HCT116 (cell line): Measurements from ENCODE around the gene CFHR5. TPM values are rescaled to one million over a fixed set of nuclear protein-coding genes. Genes with fewer than 3 reads are reported as not detected.

ENCODE experiments used
- ATAC-seq: fragments of 200-7000 bp; cut with Tn5 transposase; 2 replicates; pipeline ENCODE4 v1.9.1; 2020; ENCODE audit warnings: mild to moderate bottlenecking, moderate library complexity
- BruUV-seq: library from RNA; stranded (reverse); fragments of 400-500 nt; replicated peaks from 2 replicates; lab custom pipeline; 2021; lab: Mats Ljungman, UMichigan
- CTCF ChIA-PET: fragments of 300-600 bp; sonication (Branson Sonifier 250); formaldehyde crosslinking; loops from one replicate; lab custom pipeline; 2021; ENCODE audit warnings: antibody characterized with exemption; lab: Charles Lee
- POLR2A ChIA-PET: fragments of 300-600, 350-600 bp; sonication (Branson Sonifier 250); formaldehyde crosslinking; loops from one replicate; lab custom pipeline; 2021; ENCODE audit warnings: antibody characterized with exemption; lab: Charles Lee
- RAD21 ChIA-PET, 2 experiments: fragments of 300-600 bp; sonication (Branson Sonifier 250); formaldehyde crosslinking; loops; one replicate each; lab custom pipeline; 2023; ENCODE audit warnings: low total read pairs in 2 of 2; ENCODE audit not compliant: uncharacterized antibody in 2 of 2, unreplicated experiment in 2 of 2, low non-redundant PET in 1 of 2; lab: Charles Lee
- DNase-seq: peaks from one replicate; pipeline ENCODE4 v3.0.0-alpha.2; 2010; ENCODE audit warnings: low read depth, low spot score
- H2AFZ ChIP-seq: fragments of 200-600 bp; shearing (Covaris generic), sonication (generic); 2 replicates; pipeline ENCODE4 v1.6.1; 2017; ENCODE audit warnings: low read depth, mixed run types, mixed read lengths, antibody characterized with exemption, low read length; ENCODE audit not compliant: poor library complexity, severe bottlenecking
- H3K27ac ChIP-seq: 2 replicates; pipeline ENCODE4 v1.5.1; 2012; ENCODE audit warnings: low read depth, low read length
- H3K27me3 ChIP-seq: fragments of 200-600 bp; sonication (generic); 2 replicates; pipeline ENCODE4 v1.6.1; 2016; ENCODE audit warnings: mixed run types, low read length, mixed read lengths; ENCODE audit not compliant: insufficient read depth
- H3K36me3 ChIP-seq, 2 experiments: fragments of 200-500 bp in 1 of 2; fragments of 200-600 bp in 1 of 2; sonication (Bioruptor generic) in 1 of 2; sonication (generic) in 1 of 2; 2 replicates each; pipeline versions ENCODE4 v1.5.1 to v1.6.1; 2014 to 2016; ENCODE audit warnings: low read length in 2 of 2, inconsistent platforms in 1 of 2, mixed read lengths in 1 of 2, mixed run types in 1 of 2; ENCODE audit not compliant: insufficient read depth in 2 of 2, control insufficient read depth in 1 of 2
- H3K4me1 ChIP-seq, 2 experiments: fragments of 200-600 bp in 1 of 2; sonication (generic) in 1 of 2; 2 replicates each; pipeline versions ENCODE4 v1.5.1 to v1.6.1; 2012 to 2017; ENCODE audit warnings: low read length in 2 of 2, inconsistent platforms in 1 of 2, mild to moderate bottlenecking in 1 of 2, mixed read lengths in 1 of 2, mixed run types in 1 of 2, moderate library complexity in 1 of 2; ENCODE audit not compliant: insufficient read depth in 2 of 2, control insufficient read depth in 1 of 2
- H3K4me2 ChIP-seq: fragments of 200-600 bp; sonication (generic); 2 replicates; pipeline ENCODE4 v1.6.1; 2017; ENCODE audit warnings: mixed run types, low read length, mixed read lengths
- H3K4me3 ChIP-seq, 2 experiments: fragments of 200-600 bp in 1 of 2; sonication (generic) in 1 of 2; replicated peaks in 1 of 2; 2 replicates each; pipeline ENCODE4 v1.5.1; 2011 to 2016; ENCODE audit warnings: low read length in 2 of 2, control low read depth in 1 of 2, low read depth in 1 of 2, mild to moderate bottlenecking in 1 of 2, mixed read lengths in 1 of 2, mixed run types in 1 of 2
- H3K79me2 ChIP-seq: fragments of 200-600 bp; sonication (generic); 2 replicates; pipeline ENCODE4 v1.6.1; 2017; ENCODE audit warnings: mild to moderate bottlenecking, mixed run types, low read length, moderate library complexity, mixed read lengths; ENCODE audit not compliant: insufficient read depth
- H3K9ac ChIP-seq: fragments of 200-600 bp; sonication (generic); 2 replicates; pipeline ENCODE4 v1.6.1; 2016; ENCODE audit warnings: low read length, mixed read lengths
- H3K9me2 ChIP-seq: fragments of 200-600 bp; sonication (generic), shearing (Covaris generic); 2 replicates; pipeline ENCODE4 v1.6.1; 2017; ENCODE audit warnings: mixed run types, mild to moderate bottlenecking, moderate library complexity; ENCODE audit not compliant: insufficient read depth
- H3K9me3 ChIP-seq, 2 experiments: fragments of 200-500 bp in 1 of 2; fragments of 200-600 bp in 1 of 2; sonication (Bioruptor generic) in 1 of 2; sonication (generic) in 1 of 2; 2 replicates each; pipeline ENCODE4 v1.6.1; 2014 to 2017; ENCODE audit warnings: low read length in 2 of 2, mixed read lengths in 2 of 2, inconsistent platforms in 1 of 2, low read depth in 1 of 2, mild to moderate bottlenecking in 1 of 2, mixed run types in 1 of 2, moderate library complexity in 1 of 2; ENCODE audit not compliant: control insufficient read depth in 1 of 2, insufficient read depth in 1 of 2
- H4K20me1 ChIP-seq: fragments of 200-600 bp; sonication (generic), shearing (Covaris generic); 2 replicates; pipeline ENCODE4 v1.6.1; 2017; ENCODE audit warnings: mixed run types, mild to moderate bottlenecking, moderate library complexity; ENCODE audit not compliant: insufficient read depth
- CEBPB ChIP-seq: IDR thresholded peaks from 2 replicates; pipeline ENCODE4 v1.6.1; 2012; ENCODE audit warnings: low read depth
- ELF1 ChIP-seq: IDR thresholded peaks from 2 replicates; pipeline ENCODE4 v1.6.1; 2012; ENCODE audit warnings: low read depth, borderline replicate concordance
- EZH2 ChIP-seq: fragments of 200-600 bp; sonication (generic); IDR thresholded peaks from 2 replicates; pipeline ENCODE4 v1.6.1; 2017; ENCODE audit warnings: antibody characterized with exemption, mixed run types
- EZH2phosphoT487 ChIP-seq: fragments of 200-600 bp; IDR thresholded peaks from 2 replicates; pipeline ENCODE4 v1.6.1; 2018; ENCODE audit warnings: antibody characterized with exemption, borderline replicate concordance
- FOSL1 ChIP-seq: IDR thresholded peaks from 2 replicates; pipeline ENCODE4 v1.6.1; 2012; ENCODE audit warnings: low read depth
- JUND ChIP-seq: IDR thresholded peaks from 2 replicates; pipeline ENCODE4 v1.6.1; 2012
- RAD21 ChIP-seq: IDR thresholded peaks from 2 replicates; pipeline ENCODE4 v1.6.1; 2012; ENCODE audit warnings: low read depth, mild to moderate bottlenecking
- SIN3A ChIP-seq: IDR thresholded peaks from 2 replicates; pipeline ENCODE4 v1.6.1; 2012; ENCODE audit warnings: low read depth
- YY1 ChIP-seq: IDR thresholded peaks from 2 replicates; pipeline ENCODE4 v1.6.1; 2011; ENCODE audit warnings: low read length, low read depth, moderate library complexity, mild to moderate bottlenecking; ENCODE audit not compliant: insufficient replicate concordance; ENCODE audit errors: extremely low read depth
- intact Hi-C: fragments of 100-400 bp; cut with micrococcal nuclease; formaldehyde crosslinking; loops from 2 replicates; pipeline ENCODE4 v1.10.0; 2022
- total RNA-seq: library from RNA; stranded (reverse); gene quantifications from one replicate; pipeline ENCODE4 v1.2.1, GENCODE V29; 2021; ENCODE audit not compliant: unreplicated experiment

CFHR5 gene
- total RNA-seq, 1 experiment from 2014 or later = not detected

GRCh38 chr1:197027359-197027758 is 50.0 kb downstream of the CFHR5 start:
- Histone ChIP-seq H3K9me3 (no peaks in the 10 kb centered on the region), H3K79me2 (no peaks in the 10 kb centered on the region), H2AFZ (peak overlapping the region; percentile 29), H4K20me1 (no peaks in the 10 kb centered on the region), H3K9ac (no peak overlapping the region), H3K27me3 (no peaks in the 10 kb centered on the region), H3K4me1 (peaks cover 3 to 7% of the 10 kb centered on the region in 2 experiments; a peak in 2 of 4 replicates), H3K4me2 (peak overlapping the region; percentile 52), H3K36me3 (no peaks in the 10 kb centered on the region), H3K27ac (no peak overlapping the region), H3K4me3 (no peak overlapping the region), H3K9me2 (no peaks in the 10 kb centered on the region)
- ATAC-seq = peak; percentile 77
- TF ChIP-seq CEBPB (no peak), JUND (0 out of 2 replicates have a peak, but pooled peaks have one; percentile 20), YY1 (no peak), SIN3A (no peak), RAD21 (no peak), EZH2phosphoT487 (no peak), EZH2 (no peak), FOSL1 (peak; percentile 44; the same call in 1 of the 2 replicates)
- ChIA-PET CTCF (no interaction called here), POLR2A (no interaction called here), RAD21 (no interaction called here)
- intact Hi-C loops = no loop called here
- DNase-seq = no peak
- BruUV-seq = no TSS peak

GRCh38 chr1:197029749-197030148 is 52.4 kb downstream of the CFHR5 start:
- H4K20me1 ChIP-seq = no peaks in the 10 kb centered on the region
- peak overlapping the region; percentile 22 for H2AFZ ChIP-seq
- H3K79me2 ChIP-seq = no peaks in the 10 kb centered on the region
- H3K36me3 ChIP-seq = no peaks in the 10 kb centered on the region
- ChIA-PET RAD21 (no interaction called here), POLR2A (no interaction called here), CTCF (no interaction called here)
- DNase-seq (no peak), ATAC-seq (no peak)
- no peak overlapping the region for H3K4me2 ChIP-seq
- BruUV-seq = no TSS peak
- H3K27ac ChIP-seq = no peak overlapping the region
- H3K27me3 ChIP-seq = no peaks in the 10 kb centered on the region
- H3K9me2 ChIP-seq = no peaks in the 10 kb centered on the region
- no peak overlapping the region for H3K4me3 ChIP-seq
- H3K4me1 ChIP-seq = peaks cover 3 to 12% of the 10 kb centered on the region in 2 experiments; a peak in 2 of 4 replicates
- H3K9ac ChIP-seq = no peak overlapping the region
- intact Hi-C loops = no loop called here
- TF ChIP-seq ELF1 = no peak
- TF ChIP-seq, all 23 proteins: peak for 0
- H3K9me3 ChIP-seq = no peaks in the 10 kb centered on the region
